Measurements from ENCODE around the gene TMPRSS11A.

DNA sequence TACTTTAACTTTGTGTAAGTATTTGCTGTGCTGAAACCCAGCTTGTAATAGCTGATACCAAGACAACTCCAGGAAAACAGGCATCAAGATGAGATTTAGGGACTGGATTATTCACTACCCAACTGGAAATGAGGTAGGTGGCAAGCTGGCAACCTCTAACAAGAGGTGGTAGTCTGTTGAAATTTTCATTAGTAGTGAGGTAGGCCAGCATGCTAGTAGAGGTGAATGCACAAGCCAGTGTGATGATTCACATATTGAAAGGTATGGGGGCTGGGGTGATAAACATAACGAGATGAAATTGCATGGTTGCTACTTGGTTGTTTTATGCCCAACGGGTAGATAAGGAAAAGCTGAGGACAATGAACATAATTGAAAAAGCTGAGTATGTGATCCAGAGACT, 71.0 kb downstream of the TMPRSS11A start:
- TF ChIP-seq, protein P1, sequence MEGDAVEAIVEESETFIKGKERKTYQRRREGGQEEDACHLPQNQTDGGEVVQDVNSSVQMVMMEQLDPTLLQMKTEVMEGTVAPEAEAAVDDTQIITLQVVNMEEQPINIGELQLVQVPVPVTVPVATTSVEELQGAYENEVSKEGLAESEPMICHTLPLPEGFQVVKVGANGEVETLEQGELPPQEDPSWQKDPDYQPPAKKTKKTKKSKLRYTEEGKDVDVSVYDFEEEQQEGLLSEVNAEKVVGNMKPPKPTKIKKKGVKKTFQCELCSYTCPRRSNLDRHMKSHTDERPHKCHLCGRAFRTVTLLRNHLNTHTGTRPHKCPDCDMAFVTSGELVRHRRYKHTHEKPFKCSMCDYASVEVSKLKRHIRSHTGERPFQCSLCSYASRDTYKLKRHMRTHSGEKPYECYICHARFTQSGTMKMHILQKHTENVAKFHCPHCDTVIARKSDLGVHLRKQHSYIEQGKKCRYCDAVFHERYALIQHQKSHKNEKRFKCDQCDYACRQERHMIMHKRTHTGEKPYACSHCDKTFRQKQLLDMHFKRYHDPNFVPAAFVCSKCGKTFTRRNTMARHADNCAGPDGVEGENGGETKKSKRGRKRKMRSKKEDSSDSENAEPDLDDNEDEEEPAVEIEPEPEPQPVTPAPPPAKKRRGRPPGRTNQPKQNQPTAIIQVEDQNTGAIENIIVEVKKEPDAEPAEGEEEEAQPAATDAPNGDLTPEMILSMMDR (IDR thresholded peaks at IDR 0.05; ENCODE audit: low read depth, low read length), result no peak
- no peak for TF ChIP-seq EZH2phosphoT487 (IDR thresholded peaks at IDR 0.05; ENCODE audit: low read depth)
